Measurements from ENCODE around the gene RAD23B.
"Not testable (repeated sequence)": the region's sequence is repeated elsewhere in the genome, so short reads cannot be mapped to it uniquely, and the experiment has no call there.

RAD23B gene

DNA sequence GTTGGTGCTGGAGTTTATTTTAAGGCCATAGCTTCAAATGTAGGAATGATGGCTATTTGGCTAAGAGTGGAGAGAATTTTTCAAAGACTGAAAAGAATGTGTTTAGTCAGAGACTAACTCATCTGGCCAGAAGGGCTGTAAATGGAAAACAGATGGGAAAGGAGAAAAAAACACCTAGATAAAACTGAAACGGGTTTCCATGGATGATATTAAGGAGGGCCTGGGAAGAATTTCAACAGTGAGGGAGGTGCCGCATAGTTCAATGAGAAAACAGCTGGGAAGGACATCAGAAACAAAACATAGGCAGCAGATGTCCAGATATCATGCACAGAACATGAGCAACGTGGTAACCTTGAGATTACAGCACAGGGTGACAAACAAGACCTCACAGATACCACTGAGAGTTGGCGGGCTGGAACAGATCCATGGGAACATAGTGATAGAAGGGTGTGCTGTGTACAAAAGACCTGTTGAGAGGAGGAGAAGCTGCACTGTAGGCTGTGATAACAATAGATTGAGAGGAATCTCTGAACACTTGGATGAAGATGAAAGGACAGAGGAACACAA is 31.2 kb upstream of the RAD23B start:
- H3K4me3 Mint-ChIP-seq, result no peak overlapping the region
- H3K4me1 Mint-ChIP-seq (ENCODE audit: low read depth in 2 of 2), result peaks cover 0 to 1% of the 10 kb centered on the region in 2 donors
- H3K9me3 Mint-ChIP-seq, result no peaks in the 10 kb centered on the region
- no peak for DNase-seq
- H3K27ac Mint-ChIP-seq, result no peak overlapping the region
- no peaks in the 10 kb centered on the region for H3K36me3 Mint-ChIP-seq (ENCODE audit: insufficient read depth)
- ATAC-seq (replicated peaks), result no peak
- H3K27me3 Mint-ChIP-seq, result peaks cover 16 to 31% of the 10 kb centered on the region in 2 donors

DNA sequence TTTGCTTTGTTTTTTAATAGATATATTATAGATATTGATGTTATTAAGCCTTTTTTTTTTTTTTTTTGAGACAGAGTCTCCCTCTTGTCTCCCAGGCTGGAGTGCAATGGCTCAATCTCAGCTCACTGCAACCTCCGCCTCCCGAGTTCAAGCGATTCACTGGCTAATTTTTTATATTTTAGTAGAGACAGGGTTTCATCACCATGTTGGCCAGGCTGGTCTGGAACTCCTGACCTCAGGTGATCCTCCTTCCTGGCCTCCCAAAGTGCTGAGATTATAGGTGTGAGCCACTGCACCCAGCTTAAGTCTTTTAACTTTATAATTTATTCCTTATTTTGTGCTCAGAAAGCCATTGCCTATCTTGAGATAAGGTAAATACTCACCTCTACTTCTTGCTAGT is 24.2 kb upstream of the RAD23B start:
- Mint-ChIP-seq H3K36me3 (ENCODE audit: insufficient read depth) (no peaks in the 10 kb centered on the region), H3K4me1 (ENCODE audit: low read depth in 2 of 2) (peaks cover 0 to 2% of the 10 kb centered on the region in 2 donors), H3K4me3 (no peak overlapping the region), H3K27ac (no peak overlapping the region), H3K27me3 (peaks cover 0 to 11% of the 10 kb centered on the region in 2 donors), H3K9me3 (no peaks in the 10 kb centered on the region)
- DNase-seq, result no peak
- ATAC-seq (replicated peaks), result no peak

DNA sequence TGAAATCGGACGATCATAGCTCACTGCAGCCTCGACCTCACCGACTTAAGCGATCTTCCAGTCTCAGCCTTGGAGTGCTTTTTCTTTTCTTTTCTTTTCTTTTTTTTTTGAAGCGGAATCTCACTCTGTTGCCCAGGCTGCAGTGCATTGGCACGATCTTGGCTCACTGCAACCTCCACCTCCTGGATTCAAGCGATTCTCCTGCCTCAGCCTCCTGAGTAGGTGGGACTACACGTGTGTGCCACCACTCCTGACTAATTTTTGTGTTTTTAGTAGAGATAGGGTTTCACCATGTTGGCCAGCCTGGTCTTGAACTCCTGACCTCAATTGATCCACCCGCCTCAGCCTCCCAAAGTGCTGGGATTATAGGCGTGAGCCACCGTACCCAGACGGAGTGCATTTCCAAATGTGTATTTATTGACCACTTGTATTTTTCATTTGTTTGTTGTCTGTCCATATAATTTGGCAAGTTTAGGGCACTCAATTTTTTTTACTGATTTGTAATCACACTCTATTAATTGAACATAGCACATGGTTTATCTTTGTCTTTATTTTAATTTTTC is 23.2 kb upstream of the RAD23B start:
- not testable (repeated sequence) for H3K27ac Mint-ChIP-seq; H3K9me3 Mint-ChIP-seq; DNase-seq; H3K36me3 Mint-ChIP-seq (ENCODE audit: insufficient read depth); H3K4me3 Mint-ChIP-seq; H3K4me1 Mint-ChIP-seq (ENCODE audit: low read depth in 2 of 2); ATAC-seq (replicated peaks)
- peaks cover 0 to 11% of the 10 kb centered on the region in 2 donors for H3K27me3 Mint-ChIP-seq

DNA sequence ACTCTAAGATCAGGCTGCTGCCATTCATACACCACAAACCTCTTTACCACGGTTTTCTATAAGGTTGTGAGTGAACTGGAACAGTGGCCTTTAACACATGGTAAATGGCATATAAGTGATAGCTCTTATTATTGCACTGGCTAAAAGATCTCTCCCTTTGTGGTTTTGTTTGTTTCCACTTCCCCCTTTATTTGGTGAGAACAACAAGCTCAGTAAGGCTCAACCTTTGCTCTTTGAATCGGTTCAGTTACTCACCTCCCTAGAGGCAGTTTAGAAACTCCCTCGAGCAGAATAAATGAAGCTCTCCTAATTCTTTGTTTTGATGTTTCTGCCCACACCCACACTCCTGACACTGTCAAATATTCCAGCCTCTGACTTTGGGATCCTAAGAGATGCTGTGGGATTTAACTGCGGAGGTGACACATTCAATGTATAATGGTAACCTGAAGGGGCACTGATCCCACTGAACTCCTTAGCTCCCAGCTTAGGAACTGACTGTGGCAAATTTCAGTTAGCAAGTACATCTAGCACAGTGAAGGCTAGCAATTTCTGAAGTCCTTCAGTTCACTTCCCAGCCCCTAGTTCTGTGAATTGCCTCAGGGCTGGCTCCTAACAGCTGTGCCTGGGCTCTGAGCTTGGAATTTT is 22.5 kb upstream of the RAD23B start:
- DNase-seq (no peak), ATAC-seq (replicated peaks) (peak; percentile 58)
- Mint-ChIP-seq H3K9me3 (no peaks in the 10 kb centered on the region), H3K4me3 (no peak overlapping the region), H3K36me3 (ENCODE audit: insufficient read depth) (no peaks in the 10 kb centered on the region), H3K27me3 (peaks cover 0 to 11% of the 10 kb centered on the region in 2 donors), H3K27ac (no peak overlapping the region), H3K4me1 (ENCODE audit: low read depth in 2 of 2) (peaks cover 0 to 2% of the 10 kb centered on the region in 2 donors)

- DNase-seq (no peak), ATAC-seq (replicated peaks) (no peak)
- peaks cover 0 to 2% of the 10 kb centered on the region in 2 donors for H3K4me1 Mint-ChIP-seq (ENCODE audit: low read depth in 2 of 2)
- H3K9me3 Mint-ChIP-seq, result no peaks in the 10 kb centered on the region
- no peak overlapping the region for H3K27ac Mint-ChIP-seq
- H3K4me3 Mint-ChIP-seq, result no peak overlapping the region
- no peaks in the 10 kb centered on the region for H3K36me3 Mint-ChIP-seq (ENCODE audit: insufficient read depth)
- peaks cover 0 to 11% of the 10 kb centered on the region in 2 donors for H3K27me3 Mint-ChIP-seq
Measured at GRCh38 chr9:107261106-107261505, 22.0 kb upstream of the RAD23B start.

GRCh38 chr9:107263289-107263688 is 19.8 kb upstream of the RAD23B start:
- peaks cover 0 to 2% of the 10 kb centered on the region in 2 donors for H3K4me1 Mint-ChIP-seq (ENCODE audit: low read depth in 2 of 2)
- ATAC-seq (replicated peaks) (no peak), DNase-seq (no peak)
- no peak overlapping the region for H3K4me3 Mint-ChIP-seq
- no peaks in the 10 kb centered on the region for H3K36me3 Mint-ChIP-seq (ENCODE audit: insufficient read depth)
- H3K27me3 Mint-ChIP-seq, result peaks cover 8 to 11% of the 10 kb centered on the region in 2 donors
- H3K27ac Mint-ChIP-seq, result no peak overlapping the region
- no peaks in the 10 kb centered on the region for H3K9me3 Mint-ChIP-seq

DNA sequence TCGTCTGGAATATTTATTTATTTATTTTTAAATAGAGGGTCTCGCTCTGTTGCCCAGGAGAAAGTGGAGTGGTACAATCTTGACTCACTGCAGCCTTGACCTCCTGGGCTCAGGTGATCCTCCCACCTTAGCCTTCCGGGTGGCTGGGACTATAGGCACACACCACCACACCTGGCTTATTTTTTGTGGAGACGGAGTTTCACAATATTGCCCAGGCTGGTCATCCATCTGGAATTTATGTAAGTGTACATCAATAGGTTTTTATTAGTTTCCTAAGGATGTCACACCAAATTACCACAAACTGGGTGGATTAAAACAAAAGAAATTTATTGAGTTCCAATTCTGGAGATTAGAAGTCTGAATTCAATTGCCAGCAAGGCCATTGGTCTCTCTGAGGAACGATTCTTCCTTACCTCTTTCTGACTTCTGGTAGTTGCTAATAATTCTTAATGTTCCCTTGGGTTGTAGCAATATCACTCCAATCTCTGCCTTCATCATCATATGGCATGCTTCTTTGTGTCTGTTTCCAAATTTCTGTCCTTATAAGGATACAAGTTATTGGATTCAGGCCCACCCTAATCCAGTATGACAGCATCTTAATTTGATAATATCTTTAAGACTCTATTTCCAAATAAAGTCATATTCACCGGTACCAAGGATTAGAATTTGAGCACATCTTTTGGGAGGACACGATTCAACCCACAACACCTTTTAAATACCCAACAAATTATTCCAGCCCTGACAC is 16.3 kb upstream of the RAD23B start:
- no peak for ATAC-seq (replicated peaks)
- Mint-ChIP-seq H3K36me3 (ENCODE audit: insufficient read depth) (peaks cover 3% of the 10 kb centered on the region), H3K4me1 (ENCODE audit: low read depth in 2 of 2) (no peaks in the 10 kb centered on the region), H3K4me3 (no peak overlapping the region), H3K27ac (no peak overlapping the region), H3K9me3 (no peaks in the 10 kb centered on the region), H3K27me3 (peaks cover 23 to 26% of the 10 kb centered on the region in 2 donors)
- DNase-seq, result no peak

DNA sequence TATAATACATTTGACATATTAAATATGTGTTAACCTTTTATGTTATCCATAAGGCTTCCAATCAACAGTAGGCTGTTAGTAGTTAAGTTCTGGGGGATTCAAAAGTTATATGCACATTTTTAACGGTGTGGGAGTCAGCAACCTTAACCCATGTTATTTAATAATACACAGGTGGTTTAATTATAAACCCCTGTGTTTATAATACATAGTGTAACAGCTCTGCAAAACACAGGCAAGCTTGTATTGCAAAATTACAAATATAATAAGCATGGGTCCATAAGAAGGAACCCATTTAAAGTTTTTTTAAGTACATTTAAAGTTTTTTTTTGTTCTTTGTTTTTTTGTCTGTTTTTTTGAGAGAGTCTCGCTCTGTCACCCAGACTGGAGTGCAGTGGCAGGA is 14.5 kb upstream of the RAD23B start:
- H3K4me1 Mint-ChIP-seq (ENCODE audit: low read depth in 2 of 2), result no peaks in the 10 kb centered on the region
- no peak for DNase-seq
- H3K27ac Mint-ChIP-seq, result no peak overlapping the region
- ATAC-seq (replicated peaks), result no peak
- peaks cover 3% of the 10 kb centered on the region for H3K36me3 Mint-ChIP-seq (ENCODE audit: insufficient read depth)
- no peaks in the 10 kb centered on the region for H3K9me3 Mint-ChIP-seq
- peaks cover 14 to 26% of the 10 kb centered on the region in 2 donors for H3K27me3 Mint-ChIP-seq
- no peak overlapping the region for H3K4me3 Mint-ChIP-seq

DNA sequence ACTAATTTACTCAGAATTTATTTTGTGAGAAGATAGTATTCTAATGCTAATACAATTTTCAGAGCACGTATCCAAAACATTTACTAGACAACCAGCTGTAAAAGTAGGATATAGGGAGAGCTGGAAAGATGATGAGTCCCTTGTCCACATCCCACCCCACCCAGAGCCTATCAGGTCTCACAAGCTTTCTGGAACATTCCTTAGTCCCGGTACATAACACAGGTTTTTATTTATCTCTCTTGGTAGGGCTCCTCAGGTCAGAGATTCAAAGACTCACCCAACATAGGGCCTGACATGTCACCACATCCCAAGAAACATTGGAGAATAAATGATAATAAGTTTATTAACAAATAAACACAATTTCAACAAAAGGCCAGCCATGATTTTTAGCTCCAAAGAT is 13.8 kb upstream of the RAD23B start:
- DNase-seq, result no peak
- Mint-ChIP-seq H3K36me3 (ENCODE audit: insufficient read depth) (peaks cover 3% of the 10 kb centered on the region), H3K27ac (no peak overlapping the region), H3K27me3 (peaks cover 16 to 28% of the 10 kb centered on the region in 2 donors), H3K9me3 (no peaks in the 10 kb centered on the region), H3K4me3 (no peak overlapping the region), H3K4me1 (ENCODE audit: low read depth in 2 of 2) (peaks cover 0 to 2% of the 10 kb centered on the region in 2 donors)
- ATAC-seq (replicated peaks), result no peak

DNA sequence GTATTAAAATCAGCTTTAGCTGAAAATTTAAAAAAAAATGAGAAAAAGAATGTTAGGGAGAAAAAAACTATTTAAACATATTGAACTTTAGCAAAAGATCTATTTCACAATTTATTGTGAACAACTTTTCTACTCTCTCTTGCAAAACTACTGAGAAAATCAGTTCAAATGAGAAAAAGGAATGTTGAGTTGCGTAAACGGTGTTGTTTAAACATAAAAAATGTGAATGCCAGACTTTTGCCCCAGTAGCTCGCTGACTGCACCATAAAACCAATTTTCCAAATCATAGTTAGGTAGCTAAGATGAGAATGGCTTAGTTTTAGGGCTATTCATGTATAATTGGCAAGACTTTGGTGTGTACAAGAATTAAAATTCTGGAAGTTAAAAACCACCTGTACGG is 13.4 kb upstream of the RAD23B start:
- H3K4me1 Mint-ChIP-seq (ENCODE audit: low read depth in 2 of 2), result peaks cover 0 to 2% of the 10 kb centered on the region in 2 donors
- no peaks in the 10 kb centered on the region for H3K9me3 Mint-ChIP-seq
- H3K27me3 Mint-ChIP-seq, result peaks cover 18 to 33% of the 10 kb centered on the region in 2 donors
- ATAC-seq (replicated peaks) (no peak), DNase-seq (no peak)
- H3K4me3 Mint-ChIP-seq, result no peak overlapping the region
- H3K27ac Mint-ChIP-seq, result no peak overlapping the region
- peaks cover 3% of the 10 kb centered on the region for H3K36me3 Mint-ChIP-seq (ENCODE audit: insufficient read depth)

DNA sequence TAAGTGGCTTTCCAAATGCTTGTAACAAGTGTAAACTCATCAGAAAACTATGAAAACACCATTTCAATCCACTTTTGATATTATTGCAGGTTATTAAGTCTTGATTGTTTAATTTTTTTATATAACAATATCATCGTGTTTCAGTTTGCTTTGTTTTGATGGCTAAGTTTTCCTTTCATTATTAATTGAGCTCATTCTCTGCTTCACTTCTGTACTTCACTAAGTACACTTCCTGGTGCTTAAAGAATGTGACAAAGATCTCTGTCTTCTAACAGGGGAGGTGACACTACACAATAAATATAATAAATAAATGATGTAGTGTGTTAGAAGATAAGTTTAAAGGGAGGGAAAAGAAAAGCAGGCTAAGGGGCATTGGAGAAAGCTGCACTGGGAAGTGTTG is 13.0 kb upstream of the RAD23B start:
- H3K4me1 Mint-ChIP-seq (ENCODE audit: low read depth in 2 of 2), result peaks cover 0 to 2% of the 10 kb centered on the region in 2 donors
- peaks cover 21 to 37% of the 10 kb centered on the region in 2 donors for H3K27me3 Mint-ChIP-seq
- ATAC-seq (replicated peaks) (no peak), DNase-seq (no peak)
- H3K9me3 Mint-ChIP-seq, result no peaks in the 10 kb centered on the region
- no peak overlapping the region for H3K4me3 Mint-ChIP-seq
- H3K27ac Mint-ChIP-seq, result no peak overlapping the region
- peaks cover 3% of the 10 kb centered on the region for H3K36me3 Mint-ChIP-seq (ENCODE audit: insufficient read depth)

DNA sequence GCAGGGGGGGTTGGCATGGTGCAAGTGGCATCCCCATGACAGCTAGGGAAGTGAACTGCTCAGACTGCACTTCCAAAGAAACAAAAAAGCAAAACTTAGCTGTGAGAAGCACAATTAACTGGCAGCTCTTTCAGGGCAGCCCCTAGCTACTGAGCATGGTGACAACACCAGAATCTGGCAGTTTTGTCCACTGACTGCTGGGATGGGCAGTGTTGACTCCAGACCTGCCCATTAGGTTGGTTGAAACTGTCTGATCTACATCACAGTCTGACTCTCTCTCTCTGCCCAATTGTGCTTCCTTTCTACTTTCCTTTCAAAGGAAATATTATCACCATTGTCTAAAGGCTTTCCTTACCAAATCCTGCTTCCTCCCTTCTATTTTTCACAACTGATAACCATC is 12.5 kb upstream of the RAD23B start:
- peaks cover 0 to 2% of the 10 kb centered on the region in 2 donors for H3K4me1 Mint-ChIP-seq (ENCODE audit: low read depth in 2 of 2)
- no peak overlapping the region for H3K4me3 Mint-ChIP-seq
- H3K9me3 Mint-ChIP-seq, result no peaks in the 10 kb centered on the region
- DNase-seq (no peak), ATAC-seq (replicated peaks) (no peak)
- peaks cover 26 to 42% of the 10 kb centered on the region in 2 donors for H3K27me3 Mint-ChIP-seq
- H3K36me3 Mint-ChIP-seq (ENCODE audit: insufficient read depth), result peaks cover 3% of the 10 kb centered on the region
- no peak overlapping the region for H3K27ac Mint-ChIP-seq

GRCh38 chr9:107273634-107274033 is 9.4 kb upstream of the RAD23B start:
- peaks cover 34 to 41% of the 10 kb centered on the region in 2 donors for H3K27me3 Mint-ChIP-seq
- DNase-seq, result no peak

More at GRCh38 chr9:107273634-107274033, 9.4 kb upstream of the RAD23B start:
- Mint-ChIP-seq H3K4me3 (no peak overlapping the region), H3K27ac (no peak overlapping the region), H3K9me3 (no peaks in the 10 kb centered on the region), H3K36me3 (ENCODE audit: insufficient read depth) (peaks cover 3% of the 10 kb centered on the region), H3K4me1 (ENCODE audit: low read depth in 2 of 2) (peaks cover 0 to 2% of the 10 kb centered on the region in 2 donors)
- ATAC-seq (replicated peaks), result no peak
